K562 (cell line): ENCODE results near the gene AZGP1. TPM values are rescaled to one million over a fixed set of nuclear protein-coding genes. Genes with fewer than 3 reads are reported as not detected.

Experiments used
- ARID3A ChIP-seq: IDR thresholded peaks from 2 replicates; pipeline ENCODE4 v1.6.1; 2012; ENCODE audit warnings: low read depth, low read length, improper control_type of control experiment, borderline replicate concordance
- CCAR2 ChIP-seq: fragments of 200-400 bp; formaldehyde crosslinking; IDR thresholded peaks from 2 replicates; pipeline ENCODE4 v1.6.1; 2017; ENCODE audit warnings: mild to moderate bottlenecking, low read depth, low read length
- ESRRB ChIP-seq: fragments of 250-450 bp; sonication (Bioruptor Pico); IDR thresholded peaks from 2 replicates; pipeline ENCODE4 v1.5.0; 2020; ENCODE audit warnings: mild to moderate bottlenecking, moderate library complexity, borderline replicate concordance
- HDAC2 ChIP-seq: fragments of 450-650 bp; IDR thresholded peaks from 2 replicates; pipeline ENCODE4 v1.6.1; 2016; ENCODE audit warnings: mild to moderate bottlenecking
- HNRNPL ChIP-seq: fragments of 200-400 bp; formaldehyde crosslinking; IDR thresholded peaks from 2 replicates; pipeline ENCODE4 v1.6.1; 2017; ENCODE audit warnings: low read depth, mild to moderate bottlenecking, low read length
- IRF9 ChIP-seq: fragments of 450-650 bp; IDR thresholded peaks from 2 replicates; pipeline ENCODE4 v1.6.1; 2016; ENCODE audit warnings: missing biosample characterization, missing genetic modification characterization
- MEIS2 ChIP-seq: fragments of 450-650 bp; IDR thresholded peaks from 2 replicates; pipeline ENCODE4 v1.6.1; 2014; ENCODE audit warnings: mild to moderate bottlenecking; ENCODE audit not compliant: partially characterized antibody
- MNT ChIP-seq, 2 experiments: fragments of 450-650 bp; conservative IDR thresholded peaks; 2 replicates each; pipeline ENCODE4 v1.6.1; 2017; ENCODE audit warnings: mild to moderate bottlenecking in 2 of 2, moderate library complexity in 2 of 2
- MYC ChIP-seq, 2 experiments: fragments of 250-450 bp in 1 of 2; sonication (Bioruptor Pico) in 1 of 2; IDR thresholded peaks; 2 replicates each; pipeline versions ENCODE4 v1.5.1 to v1.6.1; 2012 to 2021; ENCODE audit warnings: low read depth in 2 of 2, borderline replicate concordance in 1 of 2, improper control_type of control experiment in 1 of 2, low read length in 1 of 2, mild to moderate bottlenecking in 1 of 2, moderate library complexity in 1 of 2
- PML ChIP-seq: IDR thresholded peaks from 2 replicates; pipeline ENCODE4 v1.6.1; 2012; ENCODE audit warnings: low read length, inconsistent platforms
- SAFB ChIP-seq: fragments of 200-400 bp; formaldehyde crosslinking; IDR thresholded peaks from 2 replicates; pipeline ENCODE4 v1.6.1; 2017; ENCODE audit warnings: low read depth, low read length, borderline replicate concordance
- SIN3A ChIP-seq, 2 experiments: fragments of 150-350 bp in 1 of 2; IDR thresholded peaks; 2 replicates each; pipeline ENCODE4 v1.6.1; 2011 to 2016; ENCODE audit warnings: borderline replicate concordance in 2 of 2, low read depth in 2 of 2, low read length in 2 of 2, mild to moderate bottlenecking in 2 of 2, moderate library complexity in 2 of 2; ENCODE audit not compliant: control insufficient read depth in 1 of 2
- SIRT6 ChIP-seq: IDR thresholded peaks from one replicate; pipeline ENCODE4 v1.6.1; 2012; ENCODE audit warnings: low read depth, mild to moderate bottlenecking, control low read depth, inconsistent platforms, low read length, moderate library complexity
- SLC30A9 ChIP-seq: fragments of 250-450 bp; sonication (Bioruptor Pico); IDR thresholded peaks from 2 replicates; pipeline ENCODE4 v1.8.0; 2022; ENCODE audit warnings: mild to moderate bottlenecking, moderate library complexity
- SREBF1 ChIP-seq: fragments of 150-350 bp; IDR thresholded peaks from 2 replicates; pipeline ENCODE4 v1.6.1; 2014; ENCODE audit warnings: antibody characterized with exemption, low read depth, low read length, borderline replicate concordance
- YBX1 ChIP-seq: fragments of 450-650 bp; IDR thresholded peaks from 2 replicates; pipeline ENCODE4 v1.7.1; 2016; ENCODE audit warnings: mild to moderate bottlenecking
- ZBTB1 ChIP-seq: sonication (generic); formaldehyde crosslinking; IDR thresholded peaks from 2 replicates; pipeline ENCODE4 v1.8.1; 2023; ENCODE audit warnings: missing genetic modification reagents, low read depth, mild to moderate bottlenecking, borderline replicate concordance
- ZNF124 ChIP-seq: sonication (generic); formaldehyde crosslinking; IDR thresholded peaks from 2 replicates; pipeline ENCODE4 v1.8.1; 2022; ENCODE audit warnings: missing genetic modification reagents
- ZNF174 ChIP-seq: fragments of 250-450 bp; sonication (Bioruptor Pico); IDR thresholded peaks from 2 replicates; pipeline ENCODE4 v1.4.0; 2020; ENCODE audit warnings: mild to moderate bottlenecking
- ZNF778 ChIP-seq: fragments of 450-650 bp; formaldehyde crosslinking; IDR thresholded peaks from 2 replicates; pipeline ENCODE4 v1.4.0; 2020; ENCODE audit warnings: mild to moderate bottlenecking, moderate library complexity
- polyA plus RNA-seq, 8 experiments: library from polyadenylated mRNA; depleted of rRNA in 4 of 8; stranded (reverse) in 5 of 8; unstranded in 3 of 8; fragments of >200 nt; fragmentation: Nextera tagmentation in 2 of 8; fragmentation: Illumina TruSeq in 1 of 8; extraction: Ambion mirVana in 2 of 8; extraction: Trizol in 1 of 8; gene quantifications; 2 replicates each; pipeline versions ENCODE4 v1.2.1 to v1.2.3, GENCODE V29; 2011 to 2014; ENCODE audit warnings: inconsistent platforms in 1 of 8, missing spikeins in 1 of 8
- total RNA-seq, 7 experiments: library from RNA; depleted of rRNA in 6 of 7; stranded (reverse); fragments of >200 nt in 6 of 7; fragmentation: Illumina TruSeq in 2 of 7; extraction: Trizol in 2 of 7; gene quantifications; 2 replicates each; pipeline versions ENCODE4 v1.2.1 to v1.2.3, GENCODE V29; 2011 to 2021; ENCODE audit warnings: low replicate concordance in 1 of 7
- TF ChIP-seq, protein P1 (sequence below), 3 experiments: IDR thresholded peaks in 2 of 3; conservative IDR thresholded peaks in 1 of 3; 2 replicates each; pipeline ENCODE4 v1.5.1; 2011 to 2012; ENCODE audit warnings: low read length in 3 of 3, mild to moderate bottlenecking in 3 of 3, control low read depth in 2 of 3, improper control_type of control experiment in 1 of 3, inconsistent platforms in 1 of 3, low read depth in 1 of 3, mixed read lengths in 1 of 3, moderate library complexity in 1 of 3; ENCODE audit not compliant: insufficient read depth in 2 of 3

The AZGP1 gene
- total and polyA plus RNA-seq, 9 of the 15 experiments (the other 6 are each of a cell fraction or from before 2014, with no cell fraction given) = 0.18 to 0.53 TPM; not detected in 7

DNA sequence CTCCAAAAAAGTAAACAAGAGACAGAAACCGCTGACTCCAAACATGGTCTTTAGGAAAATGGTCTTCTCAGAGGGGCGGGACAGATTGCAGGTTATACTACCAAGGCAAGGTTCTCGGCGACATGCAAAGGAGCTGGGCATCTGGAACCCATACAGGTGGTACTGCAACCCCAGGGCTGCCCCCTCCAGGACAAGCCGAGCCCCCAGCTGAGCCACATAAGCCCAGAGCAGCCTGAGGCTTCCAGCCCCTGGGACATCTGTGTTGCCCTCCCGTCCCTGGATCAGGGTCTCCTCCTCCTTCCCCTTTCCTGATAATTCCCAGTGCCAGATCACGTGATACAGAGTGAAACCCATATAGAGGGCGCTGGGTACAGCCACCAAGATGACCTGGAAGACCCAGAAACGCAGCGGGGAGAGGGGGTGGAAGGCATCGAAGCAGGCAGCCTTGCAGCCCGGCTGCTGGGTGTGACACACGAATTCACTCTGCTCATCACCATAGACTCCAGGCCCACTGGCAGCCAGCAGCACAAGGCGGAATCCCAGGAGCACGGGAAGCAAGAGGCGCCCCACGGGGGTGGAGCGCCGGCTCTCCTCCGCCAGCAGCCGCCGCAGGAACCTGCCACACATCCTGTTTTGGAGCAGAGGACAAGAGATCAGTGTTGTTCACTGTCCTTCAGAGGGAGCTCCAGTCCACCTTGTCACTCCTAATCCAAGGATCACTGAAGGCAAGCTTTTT lies 46.7 kb downstream of the AZGP1 start, which contains the start of gene GJC3 (continued):
- TF ChIP-seq ZNF124 (CRISPR knock-in tag) (no peak), YBX1 (no peak), ZNF778 (CRISPR knock-in tag) (no peak), SLC30A9 (CRISPR knock-in tag) (no peak), HNRNPL (no peak), MEIS2 (peak; percentile 29), SIRT6 (no peak), SREBF1 (no peak), MNT (conservative IDR thresholded peaks at IDR 0.05) (0 out of 4 replicates have a peak, but pooled peaks of 1 of the 2 experiments have one; percentile 28), PML (no peak), ESRRB (CRISPR knock-in tag) (no peak), HDAC2 (no peak; the same call in 1 of the 2 replicates), ARID3A (no peak), ZNF174 (no peak), SAFB (no peak), IRF9 (tag) (no peak), SIN3A (IDR thresholded peaks at IDR 0.05; ENCODE audit: borderline replicate concordance in 2 of 2, control insufficient read depth in 1 of 2, low read depth in 2 of 2, low read length in 2 of 2) (no peak), MYC (IDR thresholded peaks at IDR 0.05; ENCODE audit: low read depth, low read length) (no peak; the same call in 1 of the 2 replicates), MYC (CRISPR knock-in tag; IDR thresholded peaks at IDR 0.05; ENCODE audit: borderline replicate concordance, low read depth) (no peak), CCAR2 (no peak), ZBTB1 (CRISPR knock-in tag) (no peak)
- TF ChIP-seq, protein P1, sequence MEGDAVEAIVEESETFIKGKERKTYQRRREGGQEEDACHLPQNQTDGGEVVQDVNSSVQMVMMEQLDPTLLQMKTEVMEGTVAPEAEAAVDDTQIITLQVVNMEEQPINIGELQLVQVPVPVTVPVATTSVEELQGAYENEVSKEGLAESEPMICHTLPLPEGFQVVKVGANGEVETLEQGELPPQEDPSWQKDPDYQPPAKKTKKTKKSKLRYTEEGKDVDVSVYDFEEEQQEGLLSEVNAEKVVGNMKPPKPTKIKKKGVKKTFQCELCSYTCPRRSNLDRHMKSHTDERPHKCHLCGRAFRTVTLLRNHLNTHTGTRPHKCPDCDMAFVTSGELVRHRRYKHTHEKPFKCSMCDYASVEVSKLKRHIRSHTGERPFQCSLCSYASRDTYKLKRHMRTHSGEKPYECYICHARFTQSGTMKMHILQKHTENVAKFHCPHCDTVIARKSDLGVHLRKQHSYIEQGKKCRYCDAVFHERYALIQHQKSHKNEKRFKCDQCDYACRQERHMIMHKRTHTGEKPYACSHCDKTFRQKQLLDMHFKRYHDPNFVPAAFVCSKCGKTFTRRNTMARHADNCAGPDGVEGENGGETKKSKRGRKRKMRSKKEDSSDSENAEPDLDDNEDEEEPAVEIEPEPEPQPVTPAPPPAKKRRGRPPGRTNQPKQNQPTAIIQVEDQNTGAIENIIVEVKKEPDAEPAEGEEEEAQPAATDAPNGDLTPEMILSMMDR (IDR thresholded peaks at IDR 0.05 in 2 of 3, conservative IDR thresholded peaks at IDR 0.05 in 1 of 3; ENCODE audit: insufficient read depth in 2 of 3, low read depth in 1 of 3, low read length in 3 of 3) = peak; percentile 67 to 82 (median 71)
